Osteocyte (in vitro differentiated cells): ENCODE data around the gene BNIP5. TPM values are rescaled to one million over a fixed set of nuclear protein-coding genes. Genes with fewer than 3 reads are reported as not detected.
A peak's percentile ranks its signal among the peaks of the same experiment; 100 is the strongest.

ENCODE experiments used
- DNase-seq: peaks from one replicate; pipeline ENCODE4 v3.0.0; 2021; ENCODE audit warnings: mixed read lengths; ENCODE audit not compliant: unreplicated experiment; ENCODE audit errors: extremely low spot score
- H3K27ac Mint-ChIP-seq: one replicate; pipeline ENCODE4 v1.8.0; 2021; ENCODE audit warnings: mild to moderate bottlenecking, mixed read lengths; ENCODE audit not compliant: unreplicated experiment
- H3K27me3 Mint-ChIP-seq: one replicate; pipeline ENCODE4 v1.8.0; 2021; ENCODE audit warnings: mixed read lengths; ENCODE audit not compliant: unreplicated experiment
- H3K36me3 Mint-ChIP-seq: one replicate; pipeline ENCODE4 v1.8.0; 2021; ENCODE audit warnings: mixed read lengths; ENCODE audit not compliant: unreplicated experiment
- H3K4me1 Mint-ChIP-seq: one replicate; pipeline ENCODE4 v1.8.0; 2021; ENCODE audit warnings: mixed read lengths; ENCODE audit not compliant: unreplicated experiment
- H3K4me3 Mint-ChIP-seq: one replicate; pipeline ENCODE4 v1.8.0; 2021; ENCODE audit warnings: mild to moderate bottlenecking, moderate library complexity, mixed read lengths; ENCODE audit not compliant: unreplicated experiment
- H3K9me3 Mint-ChIP-seq: one replicate; pipeline ENCODE4 v1.8.0; 2021; ENCODE audit warnings: mixed read lengths; ENCODE audit not compliant: unreplicated experiment
- CTCF ChIP-seq: fragments of 200-600 bp; sonication (generic); IDR thresholded peaks from 2 replicates; pipeline ENCODE4 v1.5.0; 2021; ENCODE audit warnings: antibody characterized with exemption, mild to moderate bottlenecking, moderate library complexity
- total RNA-seq: library from RNA; stranded (reverse); gene quantifications from 2 replicates; pipeline ENCODE4 v1.2.1, GENCODE V29; 2021

BNIP5 gene
- total RNA-seq, 1 donor from 2014 or later: not detected

GRCh38 chr6:36361071-36361470 is 24.4 kb upstream of the BNIP5 start:
- H3K9me3 Mint-ChIP-seq: no peaks in the 10 kb centered on the region
- H3K27ac Mint-ChIP-seq: no peak overlapping the region
- H3K36me3 Mint-ChIP-seq: no peaks in the 10 kb centered on the region
- peaks cover 8% of the 10 kb centered on the region for H3K4me1 Mint-ChIP-seq
- H3K4me3 Mint-ChIP-seq: no peak overlapping the region
- H3K27me3 Mint-ChIP-seq: peaks cover 6% of the 10 kb centered on the region
- no peak for TF ChIP-seq CTCF
- no peak for DNase-seq

GRCh38 chr6:36360241-36361054 is 23.8 kb upstream of the BNIP5 start:
- peak; percentile 83 for TF ChIP-seq CTCF
- no peak overlapping the region for H3K27ac Mint-ChIP-seq
- H3K9me3 Mint-ChIP-seq: no peaks in the 10 kb centered on the region
- peak; percentile 88 for DNase-seq
- H3K36me3 Mint-ChIP-seq: no peaks in the 10 kb centered on the region
- peaks cover 8% of the 10 kb centered on the region for H3K27me3 Mint-ChIP-seq
- H3K4me3 Mint-ChIP-seq: no peak overlapping the region
- H3K4me1 Mint-ChIP-seq: peaks cover 8% of the 10 kb centered on the region

- no peaks in the 10 kb centered on the region for H3K36me3 Mint-ChIP-seq
- no peak for DNase-seq
- H3K27ac Mint-ChIP-seq: no peak overlapping the region
- peaks cover 25% of the 10 kb centered on the region for H3K27me3 Mint-ChIP-seq
- TF ChIP-seq CTCF: no peak
- H3K4me3 Mint-ChIP-seq: no peak overlapping the region
- peaks cover 8% of the 10 kb centered on the region for H3K4me1 Mint-ChIP-seq
- peaks cover 4% of the 10 kb centered on the region for H3K9me3 Mint-ChIP-seq
Measured at GRCh38 chr6:36358226-36358915, 21.7 kb upstream of the BNIP5 start.

- DNase-seq: no peak
Measured at GRCh38 chr6:36357872-36358225, 21.2 kb upstream of the BNIP5 start.

More at GRCh38 chr6:36357872-36358225, 21.2 kb upstream of the BNIP5 start:
- peaks cover 8% of the 10 kb centered on the region for H3K4me1 Mint-ChIP-seq
- H3K27me3 Mint-ChIP-seq: peaks cover 29% of the 10 kb centered on the region
- no peaks in the 10 kb centered on the region for H3K36me3 Mint-ChIP-seq
- TF ChIP-seq CTCF: no peak
- H3K4me3 Mint-ChIP-seq: no peak overlapping the region
- no peak overlapping the region for H3K27ac Mint-ChIP-seq
- H3K9me3 Mint-ChIP-seq: peaks cover 6% of the 10 kb centered on the region
